ENCODE results near the gene ZDHHC21.
A peak's percentile ranks its signal among the peaks of the same experiment; 100 is the strongest.

Gene ZDHHC21, protein sequence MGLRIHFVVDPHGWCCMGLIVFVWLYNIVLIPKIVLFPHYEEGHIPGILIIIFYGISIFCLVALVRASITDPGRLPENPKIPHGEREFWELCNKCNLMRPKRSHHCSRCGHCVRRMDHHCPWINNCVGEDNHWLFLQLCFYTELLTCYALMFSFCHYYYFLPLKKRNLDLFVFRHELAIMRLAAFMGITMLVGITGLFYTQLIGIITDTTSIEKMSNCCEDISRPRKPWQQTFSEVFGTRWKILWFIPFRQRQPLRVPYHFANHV

DNA sequence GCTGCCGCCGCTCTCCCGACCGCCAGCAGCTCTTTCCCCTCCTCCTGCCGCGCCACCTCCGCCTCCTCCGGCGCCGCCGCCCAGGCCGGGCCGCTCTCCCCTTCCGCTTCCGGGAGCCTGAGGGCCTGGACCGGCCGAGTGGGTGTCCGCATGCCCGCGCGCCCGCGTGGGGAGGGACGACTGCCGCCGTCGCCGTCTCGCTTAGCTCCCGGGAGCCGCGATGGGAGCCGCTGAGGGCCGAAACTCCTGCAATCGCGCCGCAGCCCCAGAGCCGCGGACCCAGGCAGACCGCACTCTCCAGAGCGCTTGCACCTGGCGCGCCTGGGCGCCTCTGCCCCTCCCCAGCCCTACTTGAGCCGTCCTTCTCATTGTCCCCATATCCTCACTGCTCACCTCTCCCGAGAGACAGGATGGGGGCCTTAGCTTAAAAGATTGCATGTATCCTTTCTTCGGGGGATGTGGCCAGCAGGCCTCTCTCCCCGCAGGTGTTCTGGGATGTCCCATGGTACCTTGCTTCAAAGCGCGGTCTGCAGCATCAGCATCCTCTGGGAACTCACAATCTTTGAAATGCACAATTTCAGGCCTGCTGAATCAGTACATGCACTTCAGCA is at the start of gene ZDHHC21:
Gene ZDHHC21 (minus strand): TSS at position 182 of the 611 bp plus-strand sequence. CDS start 19,092 bp downstream, outside the sequence.
- DNase-seq, result peak in 50 of 51 donors; percentile 14 to 82 (median 60)

GRCh38 chr9:14741369-14741768 is 48.1 kb upstream of the ZDHHC21 start:
- no peak for DNase-seq

GRCh38 chr9:14733133-14733532 is 39.9 kb upstream of the ZDHHC21 start:
- DNase-seq, result no peak

- DNase-seq, result no peak
Observed at GRCh38 chr9:14731294-14731981, 38.2 kb upstream of the ZDHHC21 start.

DNA sequence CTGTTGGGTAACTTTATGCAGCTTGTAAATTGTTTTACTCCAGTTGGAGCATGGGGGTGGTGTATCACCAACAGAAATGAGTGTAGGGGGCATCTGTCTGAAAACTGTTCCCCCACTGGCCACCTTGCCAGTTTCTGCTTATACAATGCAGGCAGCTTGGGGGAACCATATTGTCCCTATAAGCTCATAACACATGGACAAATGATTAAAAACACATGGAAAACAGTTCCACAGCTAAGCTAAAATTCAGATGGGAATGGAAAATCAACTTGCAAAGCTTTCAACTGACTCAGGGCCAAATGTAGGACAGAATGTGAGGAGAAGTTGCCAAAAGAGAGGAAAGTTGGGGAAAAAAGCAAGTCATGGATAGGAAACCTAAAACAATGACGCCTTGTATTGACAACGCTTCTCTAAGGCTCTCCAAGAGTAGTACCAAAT is 37.2 kb upstream of the ZDHHC21 start:
- DNase-seq, result no peak

- DNase-seq, result no peak
Observed at GRCh38 chr9:14723301-14723700, 30.1 kb upstream of the ZDHHC21 start.

DNA sequence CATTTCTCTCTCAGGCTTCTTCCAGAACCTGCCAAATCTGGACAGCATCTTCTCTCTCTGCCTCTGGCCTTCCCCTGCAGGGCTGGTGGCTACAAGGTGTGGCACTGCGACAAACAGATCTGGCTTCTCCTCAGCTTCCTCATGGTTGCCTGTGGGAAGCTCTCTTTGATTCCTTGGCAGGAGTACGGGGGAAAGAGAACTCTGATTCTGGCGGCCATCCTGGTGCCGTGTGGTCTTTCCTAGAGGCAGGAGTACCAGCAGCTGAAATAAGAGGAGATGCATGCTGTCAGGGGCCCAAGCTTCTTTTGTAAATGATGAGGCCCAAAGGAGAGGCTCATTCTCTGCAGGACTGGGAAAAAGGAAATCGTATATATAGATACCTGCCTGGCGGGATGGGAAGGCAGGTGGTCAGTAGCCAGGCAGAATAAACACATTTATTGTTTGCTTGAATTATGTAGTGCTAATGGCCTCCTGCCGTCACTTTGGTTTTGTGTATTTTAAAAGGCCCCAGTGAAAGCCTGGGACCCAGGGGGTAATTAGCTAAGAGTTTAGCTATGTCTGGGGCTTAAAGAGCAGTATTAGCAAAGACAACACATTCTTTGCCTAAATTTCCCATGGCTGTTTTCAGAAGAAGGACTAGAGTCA is 29.3 kb upstream of the ZDHHC21 start, which contains the start of gene CER1:
Gene CER1 (minus strand): TSS at position 343 of the 645 bp plus-strand sequence. CDS start 61 bp downstream, at position 282.
- DNase-seq, result no peak

DNA sequence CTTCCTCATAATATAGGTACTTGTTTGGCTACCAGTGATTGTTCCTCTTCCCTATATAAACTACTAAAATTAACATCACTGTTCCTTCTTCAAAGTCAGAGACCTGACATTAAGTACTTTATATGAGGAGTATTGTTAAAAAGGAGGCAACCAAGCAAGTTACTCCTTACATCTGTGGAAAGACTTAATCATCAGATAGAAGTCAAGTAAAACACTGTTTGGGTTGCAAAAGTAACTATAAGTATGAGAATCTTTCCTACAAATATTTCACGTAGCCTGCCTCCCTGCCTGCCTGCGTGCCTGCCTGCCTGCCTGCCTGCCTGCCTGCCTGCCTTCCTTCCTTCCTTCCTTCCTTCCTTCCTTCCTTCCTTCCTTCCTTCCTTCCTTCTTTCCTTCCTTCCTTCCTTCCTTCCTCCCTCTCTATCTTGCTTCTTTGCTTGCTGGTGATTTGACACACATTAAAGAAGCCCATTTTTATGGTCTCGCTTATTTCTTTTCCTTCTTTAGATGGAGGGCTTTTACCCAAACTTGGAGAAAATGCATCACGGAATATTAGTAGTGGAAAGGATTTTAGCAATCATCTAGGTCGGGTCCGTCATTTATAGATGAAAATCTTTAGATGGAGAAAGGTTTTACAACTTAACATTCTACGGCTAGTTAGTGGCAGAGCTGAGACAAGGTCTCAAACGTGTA is 26.1 kb upstream of the ZDHHC21 start:
- DNase-seq, result no peak

- DNase-seq, result no peak
Observed at GRCh38 chr9:14715102-14715501, 21.9 kb upstream of the ZDHHC21 start.

DNA sequence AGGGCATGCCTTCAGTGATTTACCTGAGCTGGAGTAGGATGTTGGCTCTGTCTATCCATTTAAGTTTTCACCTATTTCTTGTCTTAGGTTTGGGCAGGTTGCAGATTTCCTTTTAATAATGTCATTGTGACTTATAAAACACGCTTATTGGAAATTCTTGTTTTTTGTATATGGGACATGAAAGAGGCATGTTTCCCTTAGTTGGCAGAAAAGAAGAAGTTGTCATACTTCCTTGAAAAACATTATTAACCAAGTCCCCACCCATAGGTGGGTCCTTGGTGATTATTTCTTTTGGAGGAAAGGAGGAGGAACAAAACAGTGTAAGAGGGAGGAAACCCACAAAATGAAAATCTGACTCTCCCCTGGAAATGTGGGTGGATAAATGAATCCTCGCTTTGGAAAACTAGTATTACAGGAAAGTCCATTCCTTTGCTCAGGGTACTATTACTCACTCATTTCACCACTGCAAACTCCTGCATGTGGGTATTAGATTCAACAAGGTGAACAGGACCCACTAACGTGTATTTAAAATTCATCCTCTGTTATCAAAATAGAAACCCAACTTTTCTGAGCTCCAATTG is 20.0 kb upstream of the ZDHHC21 start:
- no peak for DNase-seq

DNA sequence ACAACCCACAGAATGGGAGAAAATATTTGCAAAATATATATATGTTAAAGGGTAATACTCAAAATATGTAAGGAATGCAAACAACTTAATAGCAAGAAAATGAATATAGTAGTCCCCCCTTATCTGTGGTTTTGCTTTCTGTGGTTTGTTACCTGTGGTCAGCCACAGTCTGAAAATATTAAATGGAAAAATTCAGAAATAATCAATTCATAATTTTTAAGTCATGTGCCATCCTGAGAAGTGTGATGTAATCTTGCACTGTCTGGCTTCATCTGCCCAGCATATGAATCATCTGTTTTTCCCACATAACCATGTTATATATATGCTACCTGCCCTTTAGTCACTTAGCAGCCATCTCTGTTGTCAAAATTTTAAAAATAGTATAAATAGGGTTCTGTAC is 17.6 kb upstream of the ZDHHC21 start:
- no peak for DNase-seq

DNA sequence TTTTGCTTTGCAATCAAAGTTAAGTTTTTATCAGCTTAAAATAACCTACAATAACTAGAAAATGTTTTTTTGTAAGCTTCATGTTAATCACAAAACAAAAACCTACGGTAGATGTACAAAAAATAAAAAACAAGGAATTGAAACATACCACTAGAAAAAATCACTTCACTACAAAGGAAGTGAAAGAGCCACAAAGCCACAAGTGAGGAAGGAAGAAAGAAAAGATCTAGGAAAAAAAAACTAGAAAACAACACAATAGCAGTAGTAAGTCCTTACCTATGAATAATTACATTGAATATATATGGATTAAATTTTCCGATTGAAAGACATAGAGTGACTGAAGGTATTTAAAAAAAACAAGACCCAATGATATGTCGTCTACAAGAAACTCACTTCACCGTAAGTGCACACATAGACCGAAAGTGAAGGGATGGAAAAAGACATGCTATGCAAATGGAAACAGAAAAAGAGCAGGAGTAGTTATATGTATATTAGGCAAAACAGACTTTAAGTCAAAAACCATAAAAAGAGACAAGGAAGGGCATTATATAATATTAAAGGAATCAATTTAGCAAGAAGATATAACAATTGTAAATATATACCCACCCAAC is 13.4 kb upstream of the ZDHHC21 start:
- no peak for DNase-seq

GRCh38 chr9:14705079-14705478 is 11.8 kb upstream of the ZDHHC21 start:
- DNase-seq, result no peak

DNA sequence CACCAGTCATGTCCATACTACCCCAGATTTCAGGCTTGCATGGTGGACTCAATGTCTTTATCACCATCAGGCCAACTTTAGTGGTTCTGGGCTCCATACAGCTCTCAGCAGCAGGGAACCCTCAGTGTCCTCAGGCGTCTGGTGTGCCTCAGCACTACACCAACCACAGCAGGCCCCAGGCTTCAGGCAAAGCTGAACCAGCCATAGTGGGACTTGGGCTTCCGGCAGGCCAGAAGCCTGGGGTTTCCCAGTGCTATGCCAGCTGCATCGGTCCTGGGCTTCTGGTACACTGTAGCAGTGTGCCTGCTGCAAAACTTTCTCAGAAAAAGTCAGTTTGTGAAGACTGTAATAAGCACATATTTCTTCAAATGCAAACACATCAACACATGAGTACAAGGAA is 11.0 kb upstream of the ZDHHC21 start:
- no peak for DNase-seq

DNA sequence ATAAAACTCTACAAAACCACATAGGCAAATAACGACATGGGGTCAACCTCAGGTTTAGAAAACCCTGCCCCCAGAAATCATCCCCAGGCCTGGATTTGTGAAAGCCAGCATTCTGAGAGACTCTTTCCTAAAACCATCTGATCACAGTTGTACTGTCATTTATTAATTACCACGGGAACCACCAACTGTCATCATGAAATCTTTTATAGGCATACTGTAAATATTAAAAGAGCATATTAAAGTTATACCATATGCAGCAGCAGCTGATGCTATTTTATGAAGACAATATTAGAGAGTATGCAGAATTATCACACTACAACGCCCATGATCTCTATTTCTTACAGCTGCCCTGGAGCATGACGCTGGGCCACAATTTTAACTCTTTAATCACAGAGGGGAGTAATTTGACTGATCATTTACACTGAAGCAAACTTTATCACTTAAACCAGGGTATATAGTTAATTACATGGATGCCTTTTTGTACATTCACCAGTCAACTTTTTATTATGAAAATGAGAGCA is 9.0 kb upstream of the ZDHHC21 start:
- DNase-seq, result no peak

DNA sequence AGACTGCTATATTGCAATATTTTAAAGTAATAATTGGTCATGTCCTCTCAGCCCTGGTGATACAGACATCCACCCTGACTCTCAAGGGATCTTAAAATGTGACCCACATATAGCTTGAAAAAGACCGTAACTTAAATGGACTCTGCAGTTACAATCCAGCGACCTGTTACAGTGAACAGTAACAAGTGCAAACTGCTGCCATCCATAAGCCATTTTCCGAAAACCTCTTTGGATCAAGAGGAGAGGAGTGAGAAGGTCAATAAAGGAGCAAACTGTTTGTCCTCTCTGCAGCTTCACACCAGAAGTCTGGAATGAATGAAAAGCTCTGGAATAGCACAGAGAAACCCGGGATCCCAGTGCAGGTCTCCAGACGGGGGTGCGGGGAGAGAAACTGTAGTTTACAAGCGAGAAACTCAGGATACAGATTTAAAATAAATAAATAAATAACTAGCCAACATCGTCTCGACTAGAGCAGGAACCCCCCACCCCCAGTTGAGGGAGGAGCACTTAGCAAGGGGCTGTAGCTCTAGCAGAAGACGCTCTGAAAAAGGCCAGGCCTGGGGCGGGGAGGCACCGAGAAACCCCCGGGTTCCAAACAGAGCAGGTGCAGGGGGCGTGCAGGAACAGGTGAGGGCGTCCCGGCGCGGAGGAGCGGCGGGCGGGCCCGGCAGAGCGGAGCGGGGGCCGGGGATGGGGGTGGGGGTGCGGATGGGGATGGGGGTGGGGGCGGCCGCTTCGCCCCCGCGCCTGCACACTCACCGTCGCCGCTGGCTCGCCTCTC is 572 bp downstream of the ZDHHC21 start:
- peak in 27 of 51 donors; percentile 8 to 61 (median 29) for DNase-seq

GRCh38 chr9:14690948-14691730 is 2.1 kb downstream of the ZDHHC21 start:
- DNase-seq, result peak in 1 of 51 donors; percentile 8

DNA sequence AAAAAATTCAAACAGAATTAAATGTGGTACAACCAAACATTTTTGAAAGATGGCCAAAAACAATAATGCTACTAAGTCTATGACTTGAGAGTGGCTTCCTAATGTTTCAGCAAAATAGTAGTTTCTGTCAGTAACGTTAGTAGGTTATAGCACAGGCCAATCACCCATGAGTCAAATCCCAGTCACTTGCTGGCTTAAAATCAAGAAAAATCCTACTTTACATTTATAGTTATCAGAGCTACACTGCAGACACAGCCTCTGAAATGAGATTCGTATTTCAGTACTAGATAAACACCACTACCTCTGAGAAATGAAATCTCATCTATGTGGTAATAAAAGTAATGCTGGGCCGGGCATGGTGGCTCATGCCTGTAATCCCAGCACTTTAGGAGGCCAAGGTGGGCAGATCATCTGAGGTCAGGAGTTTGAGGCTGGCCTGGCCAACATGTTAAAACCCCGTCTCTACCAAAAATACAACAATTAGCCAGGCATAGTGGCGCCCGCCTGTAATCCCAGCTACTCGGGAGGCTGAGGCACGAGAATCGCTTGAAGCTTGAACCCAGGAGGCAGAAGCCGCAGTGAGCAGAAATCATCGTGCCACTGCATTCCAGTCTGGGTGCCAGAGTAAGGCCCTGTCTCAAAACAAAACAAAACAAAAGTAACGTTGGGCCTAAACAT is 6.1 kb downstream of the ZDHHC21 start:
- DNase-seq, result no peak
